PFSK-1 (cell line): ENCODE data around the gene CHRND.

Source experiments
- FOXP2 ChIP-seq: optimal IDR thresholded peaks from 2 replicates; pipeline ENCODE3; 2011; ENCODE audit warnings: borderline replicate concordance, control low read depth, inconsistent platforms; ENCODE audit not compliant: insufficient read depth; ENCODE audit errors: extremely low read length, extremely low read depth
- POLR2AphosphoS5 ChIP-seq: IDR thresholded peaks from 2 replicates; pipeline ENCODE4 v1.6.1; 2012; ENCODE audit warnings: low read depth, mild to moderate bottlenecking, control low read depth, low read length, moderate library complexity
- SIN3A ChIP-seq: IDR thresholded peaks from 2 replicates; pipeline ENCODE4 v1.6.1; 2012; ENCODE audit warnings: mild to moderate bottlenecking, low read length, moderate library complexity, borderline replicate concordance; ENCODE audit not compliant: insufficient read depth
- TAF1 ChIP-seq: IDR thresholded peaks from 2 replicates; pipeline ENCODE4 v1.6.1; 2012; ENCODE audit warnings: low read length, control low read depth, borderline replicate concordance; ENCODE audit not compliant: insufficient read depth
- TF ChIP-seq, protein P1 (sequence below), 2 experiments: IDR thresholded peaks; 2 replicates each; pipeline versions ENCODE4 v1.6.1 to v1.8.0; 2011 to 2012; ENCODE audit warnings: low read depth in 2 of 2, low read length in 2 of 2, control low read depth in 1 of 2, inconsistent platforms in 1 of 2, mild to moderate bottlenecking in 1 of 2, moderate library complexity in 1 of 2; ENCODE audit not compliant: insufficient read depth in 1 of 2

The CHRND gene

DNA sequence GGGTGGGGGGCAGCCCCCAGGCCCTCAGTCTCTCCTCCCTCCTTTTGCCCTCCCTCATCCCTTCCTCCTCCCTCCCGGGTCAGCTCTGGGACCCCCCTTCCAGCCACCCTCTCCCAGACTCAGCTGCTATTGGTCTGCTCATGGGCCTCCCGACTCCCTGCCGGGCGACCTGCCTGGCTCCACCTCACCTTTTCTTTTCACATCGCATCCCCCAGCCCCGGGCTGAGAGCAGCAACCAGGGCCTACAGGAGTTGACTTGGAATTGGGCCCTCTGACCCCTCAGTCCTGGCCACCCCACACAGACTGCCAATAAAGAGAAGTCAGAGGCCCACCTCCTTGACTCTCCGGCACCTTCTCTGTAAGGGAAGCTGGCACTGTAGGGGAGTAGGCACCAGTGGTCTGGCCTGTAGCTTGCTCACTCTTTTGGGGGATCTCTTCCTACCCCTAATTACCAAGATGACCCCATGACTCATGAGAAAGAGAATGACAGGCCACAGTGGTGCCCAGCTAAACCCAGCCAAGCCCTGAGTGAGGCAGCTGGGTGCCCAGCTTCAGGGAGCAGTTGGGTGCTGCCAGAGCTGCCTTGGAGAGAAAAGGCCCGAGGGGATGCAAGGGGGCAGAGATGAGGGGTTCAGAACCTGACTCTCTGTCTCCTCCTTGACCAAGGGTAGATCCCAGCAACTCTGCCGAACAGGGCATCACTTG, 36.3 kb upstream of the CHRND start:
- TF ChIP-seq, protein P1, sequence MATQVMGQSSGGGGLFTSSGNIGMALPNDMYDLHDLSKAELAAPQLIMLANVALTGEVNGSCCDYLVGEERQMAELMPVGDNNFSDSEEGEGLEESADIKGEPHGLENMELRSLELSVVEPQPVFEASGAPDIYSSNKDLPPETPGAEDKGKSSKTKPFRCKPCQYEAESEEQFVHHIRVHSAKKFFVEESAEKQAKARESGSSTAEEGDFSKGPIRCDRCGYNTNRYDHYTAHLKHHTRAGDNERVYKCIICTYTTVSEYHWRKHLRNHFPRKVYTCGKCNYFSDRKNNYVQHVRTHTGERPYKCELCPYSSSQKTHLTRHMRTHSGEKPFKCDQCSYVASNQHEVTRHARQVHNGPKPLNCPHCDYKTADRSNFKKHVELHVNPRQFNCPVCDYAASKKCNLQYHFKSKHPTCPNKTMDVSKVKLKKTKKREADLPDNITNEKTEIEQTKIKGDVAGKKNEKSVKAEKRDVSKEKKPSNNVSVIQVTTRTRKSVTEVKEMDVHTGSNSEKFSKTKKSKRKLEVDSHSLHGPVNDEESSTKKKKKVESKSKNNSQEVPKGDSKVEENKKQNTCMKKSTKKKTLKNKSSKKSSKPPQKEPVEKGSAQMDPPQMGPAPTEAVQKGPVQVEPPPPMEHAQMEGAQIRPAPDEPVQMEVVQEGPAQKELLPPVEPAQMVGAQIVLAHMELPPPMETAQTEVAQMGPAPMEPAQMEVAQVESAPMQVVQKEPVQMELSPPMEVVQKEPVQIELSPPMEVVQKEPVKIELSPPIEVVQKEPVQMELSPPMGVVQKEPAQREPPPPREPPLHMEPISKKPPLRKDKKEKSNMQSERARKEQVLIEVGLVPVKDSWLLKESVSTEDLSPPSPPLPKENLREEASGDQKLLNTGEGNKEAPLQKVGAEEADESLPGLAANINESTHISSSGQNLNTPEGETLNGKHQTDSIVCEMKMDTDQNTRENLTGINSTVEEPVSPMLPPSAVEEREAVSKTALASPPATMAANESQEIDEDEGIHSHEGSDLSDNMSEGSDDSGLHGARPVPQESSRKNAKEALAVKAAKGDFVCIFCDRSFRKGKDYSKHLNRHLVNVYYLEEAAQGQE (IDR thresholded peaks at IDR 0.05; ENCODE audit: insufficient read depth in 1 of 2, low read depth in 2 of 2, low read length in 2 of 2) = no peak
- TF ChIP-seq FOXP2 = no peak

DNA sequence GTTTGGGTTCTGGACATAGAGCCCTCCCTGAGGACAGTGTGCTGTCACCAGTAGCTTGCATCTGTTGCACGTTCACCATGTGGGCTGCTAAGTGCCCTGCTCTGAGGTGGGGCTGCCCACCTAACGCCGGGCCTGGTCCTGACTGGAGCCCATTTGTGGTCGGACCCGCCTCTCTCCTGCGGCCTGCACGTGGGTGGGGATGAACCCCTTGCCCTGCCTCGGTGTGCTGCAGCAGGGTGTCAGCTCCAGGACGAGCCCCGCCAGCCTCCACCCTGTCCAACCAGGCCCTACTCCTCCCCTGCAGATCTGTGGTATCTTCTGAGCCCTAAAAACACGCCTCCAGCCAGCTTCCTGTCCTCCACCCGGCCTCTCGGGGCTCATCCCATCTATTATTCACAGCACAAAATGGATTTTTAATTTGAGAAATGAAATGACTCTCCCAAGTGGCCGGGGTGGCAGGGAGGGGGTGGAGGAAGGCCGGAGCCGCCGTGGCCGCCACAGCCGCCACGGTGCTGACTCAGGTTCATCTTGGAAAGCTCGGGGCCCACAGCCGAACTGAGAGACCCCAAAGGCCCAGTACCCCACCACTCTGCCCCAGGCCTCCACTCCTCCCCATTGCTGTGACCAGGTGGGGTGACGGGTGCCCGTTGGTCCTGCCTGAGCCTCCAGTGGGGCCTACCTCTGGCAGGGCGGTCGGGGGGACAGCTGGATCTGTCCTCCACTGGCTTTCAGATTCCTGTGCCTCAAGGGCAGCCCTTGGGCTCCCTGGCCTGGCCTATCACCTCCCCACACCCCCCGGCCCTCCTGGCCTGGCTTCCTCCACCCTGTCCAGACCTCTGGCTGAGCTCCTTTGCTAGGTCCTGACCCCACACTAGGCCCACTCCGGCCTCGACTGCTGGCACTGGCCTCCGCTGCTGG, 35.5 kb upstream of the CHRND start:
- TF ChIP-seq POLR2AphosphoS5 (no peak), TAF1 (no peak), FOXP2 (no peak), SIN3A (no peak)
- TF ChIP-seq, protein P1 (IDR thresholded peaks at IDR 0.05; ENCODE audit: insufficient read depth in 1 of 2, low read depth in 2 of 2, low read length in 2 of 2) = no peak

DNA sequence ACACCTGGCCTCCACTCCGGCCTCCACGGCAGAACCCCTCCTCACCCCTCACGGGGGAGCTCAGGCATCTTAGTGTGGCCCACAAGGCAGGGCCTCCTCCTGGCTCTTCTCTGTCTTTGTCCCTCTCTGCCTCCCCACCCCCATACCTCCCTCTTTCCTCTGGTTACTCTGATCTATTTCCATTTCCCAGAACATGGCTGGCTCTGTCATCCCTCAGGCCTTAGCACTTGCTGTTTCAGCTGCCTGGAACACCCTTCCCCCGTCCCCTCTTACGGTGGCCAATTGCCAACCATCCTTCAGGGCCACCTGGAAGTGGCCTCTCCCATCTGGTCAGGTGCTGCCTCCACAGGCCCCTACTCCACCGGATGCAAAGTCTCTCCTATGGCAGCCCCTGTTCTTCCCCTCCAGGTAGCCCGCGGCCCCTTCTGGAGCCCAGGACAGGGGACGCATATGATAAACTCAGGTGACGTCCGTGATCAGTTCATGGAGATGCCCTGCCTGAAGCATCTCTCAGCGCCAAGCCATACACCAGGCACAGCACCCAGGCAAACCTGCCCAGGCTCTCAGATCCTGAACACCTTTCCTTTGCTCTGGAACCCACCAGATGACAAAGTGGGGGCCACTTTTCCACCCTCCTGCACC, 34.7 kb upstream of the CHRND start:
- TF ChIP-seq, protein P1 (IDR thresholded peaks at IDR 0.05; ENCODE audit: insufficient read depth in 1 of 2, low read depth in 2 of 2, low read length in 2 of 2) = no peak
- no peak for TF ChIP-seq SIN3A
- TF ChIP-seq POLR2AphosphoS5 = no peak
- no peak for TF ChIP-seq TAF1
- no peak for TF ChIP-seq FOXP2

DNA sequence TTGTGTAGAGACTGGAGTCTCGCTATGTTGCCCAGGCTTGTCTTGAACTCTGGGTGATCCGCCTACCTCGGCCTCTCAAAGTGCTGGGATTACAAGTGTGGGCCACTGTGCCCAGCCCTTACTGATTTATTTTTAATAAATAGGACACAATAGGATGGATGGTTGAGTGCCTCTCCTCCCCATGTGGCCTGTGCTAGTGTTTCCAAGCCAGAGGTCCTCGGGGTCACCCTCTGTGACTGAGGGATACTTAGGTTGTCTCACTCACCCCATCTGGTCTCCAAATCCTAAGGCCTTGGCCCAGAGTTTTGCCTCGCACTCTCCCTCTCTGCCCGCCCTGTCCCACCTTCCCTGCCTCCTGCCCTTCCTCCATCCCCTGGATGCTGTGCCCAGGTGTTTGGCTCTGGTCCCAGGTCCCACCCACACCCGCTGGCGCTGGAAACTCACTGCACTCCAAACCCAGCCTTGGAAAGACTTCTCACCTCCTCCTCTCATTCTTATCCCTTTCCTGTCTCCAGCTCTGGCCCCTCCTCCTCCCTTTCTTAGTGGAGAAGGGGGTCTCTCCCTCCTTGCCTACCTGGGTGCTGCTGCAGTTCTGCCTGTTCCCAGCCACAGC, 33.6 kb upstream of the CHRND start:
- TF ChIP-seq POLR2AphosphoS5 = no peak
- no peak for TF ChIP-seq TAF1
- TF ChIP-seq FOXP2 = no peak
- no peak for TF ChIP-seq SIN3A
- TF ChIP-seq, protein P1 (IDR thresholded peaks at IDR 0.05; ENCODE audit: insufficient read depth in 1 of 2, low read depth in 2 of 2, low read length in 2 of 2) = no peak
